Skeletal muscle satellite cell (primary cell): Measurements from ENCODE around the gene CEMIP. TPM values are rescaled to one million over a fixed set of nuclear protein-coding genes. Genes with fewer than 3 reads are reported as not detected.

Source experiments
- H3K27me3 ChIP-seq: 2 replicates; pipeline ENCODE4 v1.7.0; 2013; ENCODE audit warnings: low read length; ENCODE audit not compliant: control insufficient read depth, insufficient read depth
- H3K36me3 ChIP-seq: 2 replicates; pipeline ENCODE4 v1.7.0; 2013; ENCODE audit warnings: mild to moderate bottlenecking, control low read depth, low read length; ENCODE audit not compliant: insufficient read depth
- H3K4me1 ChIP-seq: 2 replicates; pipeline ENCODE4 v1.7.0; 2013; ENCODE audit warnings: low read length; ENCODE audit not compliant: control insufficient read depth, insufficient read depth
- H3K4me2 ChIP-seq: 2 replicates; pipeline ENCODE4 v1.7.0; 2013; ENCODE audit warnings: mild to moderate bottlenecking, low read length
- H3K4me3 ChIP-seq: 2 replicates; pipeline ENCODE4 v1.7.0; 2013; ENCODE audit warnings: low read length
- H3K9ac ChIP-seq: 2 replicates; pipeline ENCODE4 v1.7.0; 2013; ENCODE audit warnings: mild to moderate bottlenecking, low read depth, low read length, moderate library complexity
- H3K9me3 ChIP-seq: replicated peaks from 2 replicates; pipeline ENCODE4 v1.7.0; 2013; ENCODE audit warnings: mild to moderate bottlenecking, control low read depth, low read length
- small RNA-seq: library from RNA; depleted of rRNA; stranded (forward); fragments of <200 nt; gene quantifications from one replicate; pipeline ENCODE3, GENCODE V24; 2012

Gene CEMIP

GRCh38 chr15:80991421-80991820, 212.3 kb downstream of the CEMIP start:
- H3K9me3 ChIP-seq = no peaks in the 10 kb centered on the region
- H3K9ac ChIP-seq = no peak overlapping the region
- H3K4me3 ChIP-seq = no peak overlapping the region
- peaks cover 34% of the 10 kb centered on the region for H3K4me1 ChIP-seq
- peak overlapping the region; percentile 5 for H3K4me2 ChIP-seq
- no peaks in the 10 kb centered on the region for H3K36me3 ChIP-seq
- H3K27me3 ChIP-seq = no peaks in the 10 kb centered on the region

GRCh38 chr15:80992006-80992405, 212.8 kb downstream of the CEMIP start:
- Histone ChIP-seq H3K4me1 (peaks cover 34% of the 10 kb centered on the region), H3K4me2 (no peak overlapping the region), H3K9ac (no peak overlapping the region), H3K36me3 (no peaks in the 10 kb centered on the region), H3K27me3 (no peaks in the 10 kb centered on the region), H3K9me3 (no peaks in the 10 kb centered on the region), H3K4me3 (no peak overlapping the region)

DNA sequence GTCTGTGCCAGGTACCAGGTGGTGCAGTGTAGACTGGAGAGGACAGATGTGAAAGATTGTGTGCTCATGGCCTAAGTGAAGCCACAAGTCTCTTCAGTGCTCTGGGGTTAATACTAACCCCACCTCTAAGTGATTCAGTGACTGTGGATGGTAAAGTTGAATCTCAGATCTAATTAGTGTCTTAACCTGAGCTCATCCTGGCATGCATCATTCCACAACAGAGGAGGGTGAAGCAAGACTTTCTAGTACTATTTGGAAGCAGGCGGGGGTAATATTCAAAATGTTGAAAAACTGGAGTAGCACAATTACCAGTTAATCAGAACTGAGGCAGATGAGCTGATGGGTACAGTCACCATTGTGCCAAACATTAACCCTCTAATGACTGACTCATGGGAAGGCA, 213.3 kb downstream of the CEMIP start:
- Histone ChIP-seq H3K4me2 (no peak overlapping the region), H3K36me3 (no peaks in the 10 kb centered on the region), H3K4me1 (peaks cover 34% of the 10 kb centered on the region), H3K27me3 (no peaks in the 10 kb centered on the region), H3K9ac (no peak overlapping the region), H3K4me3 (no peak overlapping the region), H3K9me3 (no peaks in the 10 kb centered on the region)

GRCh38 chr15:80996247-80996646, 217.1 kb downstream of the CEMIP start:
- Histone ChIP-seq H3K4me2 (no peak overlapping the region), H3K4me3 (no peak overlapping the region), H3K36me3 (no peaks in the 10 kb centered on the region), H3K4me1 (peaks cover 10% of the 10 kb centered on the region), H3K9me3 (no peaks in the 10 kb centered on the region), H3K9ac (no peak overlapping the region), H3K27me3 (no peaks in the 10 kb centered on the region)

GRCh38 chr15:80997692-80998091, 218.5 kb downstream of the CEMIP start:
- peaks cover 4% of the 10 kb centered on the region for H3K4me1 ChIP-seq
- H3K27me3 ChIP-seq = no peaks in the 10 kb centered on the region
- peaks cover 3% of the 10 kb centered on the region for H3K36me3 ChIP-seq
- H3K4me2 ChIP-seq = no peak overlapping the region
- H3K9ac ChIP-seq = no peak overlapping the region
- no peaks in the 10 kb centered on the region for H3K9me3 ChIP-seq
- no peak overlapping the region for H3K4me3 ChIP-seq

- Histone ChIP-seq H3K36me3 (peaks cover 7% of the 10 kb centered on the region), H3K4me3 (no peak overlapping the region), H3K9me3 (no peaks in the 10 kb centered on the region)
Observed at GRCh38 chr15:80998251-80998650, 219.1 kb downstream of the CEMIP start.

DNA sequence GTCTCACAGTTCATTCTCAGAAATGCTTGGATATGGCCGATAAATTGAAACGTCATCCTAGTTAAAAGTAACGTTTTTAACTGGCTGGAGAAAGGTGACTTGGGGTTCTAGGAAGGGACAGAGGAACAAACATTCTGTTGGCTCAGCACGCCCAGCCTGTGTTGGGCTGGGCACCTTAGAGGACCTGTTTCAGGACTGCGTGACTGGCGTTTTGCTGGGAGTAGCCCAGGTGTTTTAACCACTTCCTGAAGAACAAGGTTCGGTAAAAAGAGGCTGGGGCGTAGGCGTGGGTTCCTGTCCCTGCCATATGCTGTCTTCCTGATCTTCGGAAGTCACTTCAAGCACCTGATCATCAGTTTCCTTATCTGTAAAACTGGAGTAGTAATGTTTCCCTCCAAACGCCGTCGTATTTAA, 220.5 kb downstream of the CEMIP start:
- H3K4me1 ChIP-seq = peaks cover 23% of the 10 kb centered on the region
- peak overlapping the region; percentile 96 for H3K9ac ChIP-seq
- peaks cover 19% of the 10 kb centered on the region for H3K36me3 ChIP-seq
- H3K9me3 ChIP-seq = no peaks in the 10 kb centered on the region
- H3K4me3 ChIP-seq = peak overlapping the region; percentile 79
- H3K27me3 ChIP-seq = no peaks in the 10 kb centered on the region
- H3K4me2 ChIP-seq = peak overlapping the region; percentile 82

More at GRCh38 chr15:80998251-80998650, 219.1 kb downstream of the CEMIP start:
- no peak overlapping the region for H3K9ac ChIP-seq
- no peaks in the 10 kb centered on the region for H3K27me3 ChIP-seq
- H3K4me1 ChIP-seq = peaks cover 9% of the 10 kb centered on the region
- no peak overlapping the region for H3K4me2 ChIP-seq

GRCh38 chr15:81000144-81000623, 221.0 kb downstream of the CEMIP start:
- Histone ChIP-seq H3K36me3 (peaks cover 19% of the 10 kb centered on the region), H3K4me2 (peak overlapping the region; percentile 82), H3K4me1 (peaks cover 27% of the 10 kb centered on the region), H3K9me3 (no peaks in the 10 kb centered on the region), H3K4me3 (peak overlapping the region; percentile 79), H3K27me3 (no peaks in the 10 kb centered on the region), H3K9ac (peak overlapping the region; percentile 96)

- H3K4me3 ChIP-seq = peak within 1 kb of the TSS; percentile 79
- peaks cover 27% of the 10 kb centered on the region for H3K4me1 ChIP-seq
- H3K9ac ChIP-seq = peak within 1 kb of the TSS; percentile 96
- H3K4me2 ChIP-seq = peak within 1 kb of the TSS; percentile 82
- peaks cover 23% of the 10 kb centered on the region for H3K36me3 ChIP-seq
- H3K9me3 ChIP-seq = no peaks in the 10 kb centered on the region
- H3K27me3 ChIP-seq = no peaks in the 10 kb centered on the region
Observed at GRCh38 chr15:81000624-81001151, 221.5 kb downstream of the CEMIP start, which contains the start of gene TLNRD1. Gene TLNRD1, plus strand, starts transcription at chr15:81000923. Its CDS starts 1,349 bp downstream, at chr15:81002272.

Small RNAs within 50 kb of the gene (small RNA-seq; reads per million reads assigned to genes)
- not detected for gene MIR4514
- not detected for gene MIR549A
